GM21528 (cell line): ENCODE results near the gene ENPP3.

Experiments used
- ATAC-seq: cut with Tn5 transposase; IDR thresholded peaks from one replicate; pipeline ENCODE4 v1.9.1; 2021; ENCODE audit warnings: mild to moderate bottlenecking, moderate library complexity; ENCODE audit not compliant: unreplicated experiment, low FRiP score

Gene ENPP3

DNA sequence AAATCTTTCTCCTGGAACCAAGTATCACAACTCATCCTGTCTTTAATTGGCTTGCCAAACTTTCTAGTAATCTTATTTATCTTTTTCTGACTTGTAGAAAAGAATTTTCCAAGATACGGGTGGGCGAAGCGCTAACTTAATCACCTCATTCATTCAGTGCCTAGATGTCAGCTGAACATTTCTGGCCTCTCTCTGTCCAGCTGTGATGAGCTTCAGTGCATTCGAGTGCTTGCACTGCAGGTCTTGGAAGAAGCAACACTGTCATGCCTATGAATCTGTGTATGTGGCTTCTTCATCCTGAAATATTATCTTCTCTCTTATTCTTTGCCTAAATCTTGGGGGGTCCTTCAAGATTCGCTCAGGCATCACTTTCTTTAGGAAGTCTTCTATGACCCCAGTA is 154.4 kb downstream of the ENPP3 start:
- no peak for ATAC-seq

DNA sequence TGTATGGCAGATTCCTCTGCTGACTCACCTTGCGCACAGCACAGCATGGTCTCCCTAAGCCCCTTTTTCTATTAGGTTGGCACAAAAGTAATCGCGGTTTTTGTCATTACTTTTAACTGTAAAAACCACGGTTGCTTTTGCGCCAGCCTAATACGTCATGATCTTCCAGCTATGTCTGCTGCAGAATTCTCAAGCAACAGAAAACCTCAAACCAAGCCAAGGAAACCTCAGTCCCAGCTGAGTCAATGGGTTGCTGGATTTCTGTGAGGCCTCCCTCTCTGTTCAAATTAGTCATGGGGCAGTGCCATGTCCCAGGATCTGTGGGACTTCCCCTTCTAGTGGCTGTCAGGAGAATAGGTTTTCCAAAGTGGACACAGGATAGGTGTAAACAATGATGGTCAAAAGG is 155.0 kb downstream of the ENPP3 start:
- no peak for ATAC-seq

- no peak for ATAC-seq
These were observed 158.3 kb downstream of the ENPP3 start for GRCh38 chr6:131795366-131795765.
